ENCODE results near the gene NTSR1. TPM values are rescaled to one million over a fixed set of nuclear protein-coding genes. Genes with fewer than 3 reads are reported as not detected.

Gene NTSR1
- total RNA-seq = under 1 TPM in 2 of 4 donors, not detected in 2; 0.06 to 0.09 TPM

DNA sequence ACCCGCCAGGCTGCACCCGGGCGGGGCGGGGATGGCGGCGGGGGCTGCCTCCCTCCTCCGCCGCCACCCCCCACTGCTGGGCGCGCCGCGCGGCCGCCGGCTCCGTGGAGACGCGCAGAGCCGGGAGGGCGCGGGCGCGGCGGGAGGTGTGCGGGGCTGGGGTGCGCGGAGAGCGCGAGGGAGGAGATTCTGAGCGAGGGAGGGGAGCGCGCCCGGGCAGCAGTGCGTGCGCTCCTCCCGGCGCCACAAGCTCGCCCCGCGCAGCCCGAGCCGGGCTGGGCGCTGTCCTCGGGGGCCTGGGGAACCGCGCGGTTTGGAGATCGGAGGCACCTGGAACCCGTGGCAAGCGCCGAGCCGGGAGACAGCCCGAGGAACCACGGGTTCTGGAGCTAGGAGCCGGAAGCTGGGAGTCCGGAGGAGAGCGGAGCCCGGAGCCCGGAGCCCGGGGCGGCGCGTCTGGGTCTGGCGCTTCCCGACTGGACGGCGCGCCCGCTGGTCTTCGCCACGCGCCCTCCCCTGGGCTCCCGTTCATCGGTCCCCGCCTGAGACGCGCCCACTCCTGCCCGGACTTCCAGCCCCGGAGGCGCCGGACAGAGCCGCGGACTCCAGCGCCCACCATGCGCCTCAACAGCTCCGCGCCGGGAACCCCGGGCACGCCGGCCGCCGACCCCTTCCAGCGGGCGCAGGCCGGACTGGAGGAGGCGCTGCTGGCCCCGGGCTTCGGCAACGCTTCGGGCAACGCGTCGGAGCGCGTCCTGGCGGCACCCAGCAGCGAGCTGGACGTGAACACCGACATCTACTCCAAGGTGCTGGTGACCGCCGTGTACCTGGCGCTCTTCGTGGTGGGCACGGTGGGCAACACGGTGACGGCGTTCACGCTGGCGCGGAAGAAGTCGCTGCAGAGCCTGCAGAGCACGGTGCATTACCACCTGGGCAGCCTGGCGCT, at the start of gene NTSR1:
Gene NTSR1 (plus strand): TSS at position 246 of the 946 bp plus-strand sequence. CDS start 372 bp downstream, at position 618.
- Histone ChIP-seq H3K9me3 (no peaks in the 10 kb centered on the region), H3K27me3 (peaks cover 8 to 100% (median 20%) of the 10 kb centered on the region in 4 donors), H3K4me1 (peaks cover 8 to 41% (median 12%) of the 10 kb centered on the region in 3 donors), H3K4me3 (peak within 1 kb of the TSS in 2 of 4 donors; percentile 20 to 48), H3K27ac (no peak within 1 kb of the TSS), H3K36me3 (no peaks in the 10 kb centered on the region)
- no peak for TF ChIP-seq POLR2A (IDR thresholded peaks at IDR 0.05)
- TF ChIP-seq, protein P1, sequence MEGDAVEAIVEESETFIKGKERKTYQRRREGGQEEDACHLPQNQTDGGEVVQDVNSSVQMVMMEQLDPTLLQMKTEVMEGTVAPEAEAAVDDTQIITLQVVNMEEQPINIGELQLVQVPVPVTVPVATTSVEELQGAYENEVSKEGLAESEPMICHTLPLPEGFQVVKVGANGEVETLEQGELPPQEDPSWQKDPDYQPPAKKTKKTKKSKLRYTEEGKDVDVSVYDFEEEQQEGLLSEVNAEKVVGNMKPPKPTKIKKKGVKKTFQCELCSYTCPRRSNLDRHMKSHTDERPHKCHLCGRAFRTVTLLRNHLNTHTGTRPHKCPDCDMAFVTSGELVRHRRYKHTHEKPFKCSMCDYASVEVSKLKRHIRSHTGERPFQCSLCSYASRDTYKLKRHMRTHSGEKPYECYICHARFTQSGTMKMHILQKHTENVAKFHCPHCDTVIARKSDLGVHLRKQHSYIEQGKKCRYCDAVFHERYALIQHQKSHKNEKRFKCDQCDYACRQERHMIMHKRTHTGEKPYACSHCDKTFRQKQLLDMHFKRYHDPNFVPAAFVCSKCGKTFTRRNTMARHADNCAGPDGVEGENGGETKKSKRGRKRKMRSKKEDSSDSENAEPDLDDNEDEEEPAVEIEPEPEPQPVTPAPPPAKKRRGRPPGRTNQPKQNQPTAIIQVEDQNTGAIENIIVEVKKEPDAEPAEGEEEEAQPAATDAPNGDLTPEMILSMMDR (IDR thresholded peaks at IDR 0.05) = no peak
- intact Hi-C loops (cut with DNase I) = no loop called here
- WGBS, 2 donors = 40% methylated on average over 1 of the region's 124 CpGs; no CpG with 5 or more reads in 1 of the 2 donors
- DNase-seq = no peak

DNA sequence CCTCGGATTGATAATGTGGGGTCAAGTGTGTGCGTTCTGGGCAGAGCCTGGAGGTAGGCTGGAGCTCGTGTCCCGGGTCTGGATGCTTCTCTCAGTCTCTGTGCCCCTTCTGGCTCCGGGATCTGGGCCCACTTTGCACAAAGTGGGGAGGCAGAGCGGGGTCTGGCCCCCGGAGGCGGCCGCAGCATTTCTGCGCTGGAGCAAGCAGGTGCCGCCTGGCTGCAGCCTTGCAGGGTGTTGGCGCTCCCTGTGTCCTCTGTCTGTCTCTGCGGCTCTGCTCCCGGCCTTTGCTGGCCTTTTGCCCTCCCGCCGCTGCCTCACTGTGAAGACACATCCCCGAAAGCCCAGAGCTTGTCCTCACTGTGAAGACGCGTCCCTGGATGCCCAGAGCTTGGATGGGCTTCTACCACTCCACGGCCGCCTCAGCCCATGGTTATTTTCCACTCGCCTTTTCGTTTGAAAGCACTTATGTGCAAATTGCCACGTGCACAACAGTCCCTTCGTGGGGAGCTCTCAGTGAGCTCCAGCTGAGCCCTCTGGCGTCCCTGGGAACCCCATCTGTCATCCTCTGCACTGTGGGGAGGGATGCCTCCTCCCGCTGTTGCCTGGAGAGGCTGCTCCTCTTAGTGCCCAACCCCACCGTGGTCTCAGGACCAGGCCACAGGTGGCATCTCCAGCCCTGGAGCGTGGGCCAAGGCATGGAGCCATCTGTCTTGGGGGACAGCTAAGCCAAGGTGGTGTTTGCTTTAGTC, 49.0 kb upstream of the NTSR1 start:
- Histone ChIP-seq H3K36me3 (peaks cover 0 to 42% (median 0%) of the 10 kb centered on the region in 3 donors), H3K4me1 (peaks cover 0 to 34% (median 13%) of the 10 kb centered on the region in 3 donors), H3K9me3 (no peaks in the 10 kb centered on the region), H3K27ac (no peak overlapping the region), H3K27me3 (peaks cover 0 to 16% (median 0%) of the 10 kb centered on the region in 4 donors), H3K4me3 (no peak overlapping the region)
- DNase-seq = no peak
- 91 to 97% methylated on average over 18 to 20 of the region's 29 CpGs for WGBS, 2 donors
- TF ChIP-seq, protein P1 (IDR thresholded peaks at IDR 0.05) = no peak
- TF ChIP-seq POLR2A (IDR thresholded peaks at IDR 0.05) = no peak
- intact Hi-C loops (cut with DNase I) = no loop called here

DNA sequence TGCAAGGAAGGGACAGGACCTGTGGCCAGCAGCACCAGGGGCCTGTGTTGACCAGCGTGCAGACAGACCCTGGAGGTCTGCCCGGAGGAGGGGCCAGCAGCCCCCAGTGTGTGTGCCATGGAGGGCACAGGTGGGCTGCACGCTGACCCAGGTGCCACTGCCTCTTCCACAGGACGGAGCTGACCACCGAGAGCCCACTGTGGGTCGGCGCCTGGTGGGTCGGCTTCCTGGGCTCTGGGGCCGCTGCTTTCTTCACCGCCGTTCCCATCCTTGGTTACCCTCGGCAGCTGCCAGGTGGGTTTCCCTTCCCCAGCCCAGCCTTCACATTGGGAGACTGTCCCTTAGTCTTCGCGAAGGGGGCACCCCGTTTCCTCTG, 48.4 kb upstream of the NTSR1 start:
- intact Hi-C loops (cut with DNase I) = no loop called here
- DNase-seq = no peak
- H3K27ac ChIP-seq = no peak overlapping the region
- H3K36me3 ChIP-seq = peaks cover 0 to 42% (median 0%) of the 10 kb centered on the region in 3 donors
- H3K27me3 ChIP-seq = peaks cover 0 to 19% (median 0%) of the 10 kb centered on the region in 4 donors
- no peak overlapping the region for H3K4me3 ChIP-seq
- no peak for TF ChIP-seq POLR2A (IDR thresholded peaks at IDR 0.05)
- WGBS, 2 donors = 89 to 96% methylated on average over 7 to 10 of the region's 15 CpGs
- no peaks in the 10 kb centered on the region for H3K9me3 ChIP-seq
- peaks cover 0 to 34% (median 13%) of the 10 kb centered on the region in 3 donors for H3K4me1 ChIP-seq

GRCh38 chr20:62660768-62661167, 47.9 kb upstream of the NTSR1 start:
- Histone ChIP-seq H3K27me3 (peaks cover 0 to 24% (median 0%) of the 10 kb centered on the region in 4 donors), H3K27ac (no peak overlapping the region), H3K36me3 (peaks cover 0 to 42% (median 0%) of the 10 kb centered on the region in 3 donors), H3K4me3 (no peak overlapping the region), H3K9me3 (no peaks in the 10 kb centered on the region), H3K4me1 (peaks cover 0 to 28% (median 13%) of the 10 kb centered on the region in 3 donors)
- no peak for TF ChIP-seq POLR2A (IDR thresholded peaks at IDR 0.05)
- TF ChIP-seq, protein P1 (IDR thresholded peaks at IDR 0.05) = no peak
- no CpG with 5 or more reads among the region's 18 CpGs for WGBS, 2 donors
- intact Hi-C loops (cut with DNase I) = no loop called here
- DNase-seq = no peak

GRCh38 chr20:62661647-62662046, 47.0 kb upstream of the NTSR1 start:
- no peak for TF ChIP-seq POLR2A (IDR thresholded peaks at IDR 0.05)
- TF ChIP-seq, protein P1 (IDR thresholded peaks at IDR 0.05) = no peak
- 93% methylated on average over 3 to 5 of the region's 11 CpGs for WGBS, 2 donors
- Histone ChIP-seq H3K4me1 (peaks cover 0 to 25% (median 13%) of the 10 kb centered on the region in 3 donors), H3K36me3 (peaks cover 0 to 42% (median 0%) of the 10 kb centered on the region in 3 donors), H3K27ac (no peak overlapping the region), H3K27me3 (peaks cover 0 to 30% (median 0%) of the 10 kb centered on the region in 4 donors), H3K9me3 (no peaks in the 10 kb centered on the region), H3K4me3 (no peak overlapping the region)
- intact Hi-C loops (cut with DNase I) = no loop called here
- no peak for DNase-seq
